DOHH2 (cell line): ENCODE data around the gene RP2.

Source experiments
- H3F3A ChIP-seq: fragments of 200-600 bp; sonication (generic), shearing (Covaris generic); 2 replicates; pipeline ENCODE4 v1.6.0; 2016; ENCODE audit warnings: antibody characterized with exemption, mild to moderate bottlenecking; ENCODE audit not compliant: control insufficient read depth, insufficient read depth
- H3K27ac ChIP-seq: fragments of 200-600 bp; sonication (generic); 2 replicates; pipeline ENCODE4 v1.5.1; 2014; ENCODE audit warnings: low read depth, mild to moderate bottlenecking, low read length, moderate library complexity
- H3K27me3 ChIP-seq: fragments of 200-600 bp; sonication (generic); 2 replicates; pipeline ENCODE4 v1.6.1; 2014; ENCODE audit warnings: mild to moderate bottlenecking, low read length, mixed read lengths; ENCODE audit not compliant: control insufficient read depth
- H3K36me3 ChIP-seq: fragments of 200-600 bp; sonication (generic); 2 replicates; pipeline ENCODE4 v1.6.1; 2014; ENCODE audit warnings: mild to moderate bottlenecking, low read length, moderate library complexity, mixed read lengths; ENCODE audit not compliant: control insufficient read depth
- H3K4me1 ChIP-seq: fragments of 200-600 bp; sonication (generic); 2 replicates; pipeline ENCODE4 v1.6.1; 2014; ENCODE audit warnings: mild to moderate bottlenecking, low read length, mixed read lengths; ENCODE audit not compliant: control insufficient read depth
- H3K4me2 ChIP-seq: fragments of 200-600 bp; sonication (generic); 2 replicates; pipeline ENCODE4 v1.6.0; 2014; ENCODE audit warnings: mild to moderate bottlenecking, low read length, moderate library complexity
- H3K4me3 ChIP-seq: fragments of 200-600 bp; sonication (generic); 2 replicates; pipeline ENCODE4 v1.5.1; 2014; ENCODE audit warnings: mild to moderate bottlenecking, low read length, mixed read lengths
- H3K79me2 ChIP-seq: fragments of 200-600 bp; sonication (generic); 2 replicates; pipeline ENCODE4 v1.6.1; 2014; ENCODE audit warnings: mild to moderate bottlenecking, low read length, mixed read lengths; ENCODE audit not compliant: control insufficient read depth
- H3K9me2 ChIP-seq: fragments of 200-600 bp; sonication (generic); replicated peaks from 2 replicates; pipeline ENCODE4 v1.6.1; 2014; ENCODE audit warnings: mild to moderate bottlenecking, low read length, mixed read lengths; ENCODE audit not compliant: control insufficient read depth
- H3K9me3 ChIP-seq: fragments of 200-600 bp; sonication (generic); 2 replicates; pipeline ENCODE4 v1.6.1; 2014; ENCODE audit warnings: antibody characterized with exemption, low read length, mixed read lengths; ENCODE audit not compliant: control insufficient read depth, insufficient read depth
- H4K20me1 ChIP-seq: fragments of 200-600 bp; sonication (generic); 2 replicates; pipeline ENCODE4 v1.6.0; 2014; ENCODE audit warnings: low read depth, mild to moderate bottlenecking, antibody characterized with exemption, low read length, moderate library complexity; ENCODE audit not compliant: control insufficient read depth, insufficient read depth
- EZH2phosphoT487 ChIP-seq: fragments of 200-600 bp; sonication (generic); IDR thresholded peaks from 2 replicates; pipeline ENCODE4 v1.6.1; 2017; ENCODE audit warnings: borderline replicate concordance, mild to moderate bottlenecking, antibody characterized with exemption, low read length, moderate library complexity, mixed read lengths
- TF ChIP-seq, protein P1 (sequence below): fragments of 200-600 bp; sonication (generic); IDR thresholded peaks from one replicate; pipeline ENCODE4 v1.5.1; 2014; ENCODE audit warnings: antibody characterized with exemption, mild to moderate bottlenecking, low read depth, low read length; ENCODE audit not compliant: poor library complexity, severe bottlenecking

Gene RP2

DNA sequence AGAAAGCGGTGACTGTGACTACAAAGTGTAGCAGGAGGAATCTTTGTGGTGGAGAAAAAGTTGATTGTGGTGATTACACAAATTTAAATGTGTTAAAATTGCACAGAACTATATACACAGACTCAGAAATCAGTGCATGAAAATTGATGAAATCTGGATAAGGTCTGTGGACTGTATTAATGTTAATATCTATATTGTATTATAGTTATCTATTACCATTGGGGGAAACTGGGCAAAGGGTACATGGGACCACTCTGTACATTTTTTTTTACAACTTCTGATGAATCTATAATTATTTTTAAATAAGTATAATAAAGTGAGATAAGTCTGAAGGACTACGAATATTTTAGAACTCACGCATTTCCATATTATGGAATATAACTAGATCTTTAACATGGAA is 73.6 kb downstream of the RP2 start:
- no peak overlapping the region for H3K4me3 ChIP-seq
- no peak overlapping the region for H3K4me2 ChIP-seq
- no peaks in the 10 kb centered on the region for H3F3A ChIP-seq
- peaks cover 17% of the 10 kb centered on the region for H3K79me2 ChIP-seq
- H3K4me1 ChIP-seq: peaks cover 8% of the 10 kb centered on the region
- H3K36me3 ChIP-seq: no peaks in the 10 kb centered on the region
- H3K27me3 ChIP-seq: peaks cover 34% of the 10 kb centered on the region
- H4K20me1 ChIP-seq: no peaks in the 10 kb centered on the region
- H3K9me3 ChIP-seq: no peaks in the 10 kb centered on the region
- TF ChIP-seq EZH2phosphoT487: no peak
- TF ChIP-seq, protein P1, sequence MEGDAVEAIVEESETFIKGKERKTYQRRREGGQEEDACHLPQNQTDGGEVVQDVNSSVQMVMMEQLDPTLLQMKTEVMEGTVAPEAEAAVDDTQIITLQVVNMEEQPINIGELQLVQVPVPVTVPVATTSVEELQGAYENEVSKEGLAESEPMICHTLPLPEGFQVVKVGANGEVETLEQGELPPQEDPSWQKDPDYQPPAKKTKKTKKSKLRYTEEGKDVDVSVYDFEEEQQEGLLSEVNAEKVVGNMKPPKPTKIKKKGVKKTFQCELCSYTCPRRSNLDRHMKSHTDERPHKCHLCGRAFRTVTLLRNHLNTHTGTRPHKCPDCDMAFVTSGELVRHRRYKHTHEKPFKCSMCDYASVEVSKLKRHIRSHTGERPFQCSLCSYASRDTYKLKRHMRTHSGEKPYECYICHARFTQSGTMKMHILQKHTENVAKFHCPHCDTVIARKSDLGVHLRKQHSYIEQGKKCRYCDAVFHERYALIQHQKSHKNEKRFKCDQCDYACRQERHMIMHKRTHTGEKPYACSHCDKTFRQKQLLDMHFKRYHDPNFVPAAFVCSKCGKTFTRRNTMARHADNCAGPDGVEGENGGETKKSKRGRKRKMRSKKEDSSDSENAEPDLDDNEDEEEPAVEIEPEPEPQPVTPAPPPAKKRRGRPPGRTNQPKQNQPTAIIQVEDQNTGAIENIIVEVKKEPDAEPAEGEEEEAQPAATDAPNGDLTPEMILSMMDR: no peak
- no peak overlapping the region for H3K27ac ChIP-seq
- no peaks in the 10 kb centered on the region for H3K9me2 ChIP-seq

DNA sequence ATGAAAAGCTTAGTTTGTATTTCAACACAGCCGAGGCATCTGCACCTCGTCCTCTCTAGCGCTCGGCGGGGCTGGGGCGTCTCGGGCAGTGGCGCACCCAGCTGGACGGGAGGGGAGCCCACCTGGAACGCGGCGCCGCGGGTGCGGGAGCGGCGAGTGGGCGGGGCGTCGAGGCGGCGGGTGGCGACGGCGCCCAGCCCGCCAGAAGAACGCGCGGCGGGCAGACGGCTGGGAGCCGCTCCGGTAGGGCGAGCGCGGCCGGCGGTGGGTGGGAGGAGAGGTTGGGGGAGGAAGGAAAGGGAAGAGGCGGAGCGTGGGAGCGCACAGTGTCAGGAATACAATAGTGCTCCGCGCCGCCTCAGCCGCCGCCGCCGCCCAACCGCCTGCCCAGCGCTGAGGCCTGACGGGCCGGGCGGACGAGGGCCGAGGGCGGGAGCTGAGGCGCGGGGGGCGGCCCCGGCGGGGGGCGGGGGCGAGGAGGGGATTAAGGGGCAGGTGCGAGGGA is 75.3 kb downstream of the RP2 start, which contains the start of gene JADE3:
TSS of gene JADE3 (plus strand) at position 324 of the 505 bp plus-strand sequence. CDS start 72,474 bp downstream, outside the sequence.
- Histone ChIP-seq H4K20me1 (no peaks in the 10 kb centered on the region), H3K4me3 (peak within 1 kb of the TSS; percentile 75), H3K4me2 (peak within 1 kb of the TSS; percentile 86), H3K79me2 (peaks cover 22% of the 10 kb centered on the region), H3K27me3 (peaks cover 30% of the 10 kb centered on the region), H3K9me3 (no peaks in the 10 kb centered on the region), H3K4me1 (peaks cover 8% of the 10 kb centered on the region), H3K9me2 (no peaks in the 10 kb centered on the region), H3K36me3 (no peaks in the 10 kb centered on the region), H3F3A (no peaks in the 10 kb centered on the region), H3K27ac (no peak within 1 kb of the TSS)
- TF ChIP-seq, protein P1: no peak
- no peak for TF ChIP-seq EZH2phosphoT487

DNA sequence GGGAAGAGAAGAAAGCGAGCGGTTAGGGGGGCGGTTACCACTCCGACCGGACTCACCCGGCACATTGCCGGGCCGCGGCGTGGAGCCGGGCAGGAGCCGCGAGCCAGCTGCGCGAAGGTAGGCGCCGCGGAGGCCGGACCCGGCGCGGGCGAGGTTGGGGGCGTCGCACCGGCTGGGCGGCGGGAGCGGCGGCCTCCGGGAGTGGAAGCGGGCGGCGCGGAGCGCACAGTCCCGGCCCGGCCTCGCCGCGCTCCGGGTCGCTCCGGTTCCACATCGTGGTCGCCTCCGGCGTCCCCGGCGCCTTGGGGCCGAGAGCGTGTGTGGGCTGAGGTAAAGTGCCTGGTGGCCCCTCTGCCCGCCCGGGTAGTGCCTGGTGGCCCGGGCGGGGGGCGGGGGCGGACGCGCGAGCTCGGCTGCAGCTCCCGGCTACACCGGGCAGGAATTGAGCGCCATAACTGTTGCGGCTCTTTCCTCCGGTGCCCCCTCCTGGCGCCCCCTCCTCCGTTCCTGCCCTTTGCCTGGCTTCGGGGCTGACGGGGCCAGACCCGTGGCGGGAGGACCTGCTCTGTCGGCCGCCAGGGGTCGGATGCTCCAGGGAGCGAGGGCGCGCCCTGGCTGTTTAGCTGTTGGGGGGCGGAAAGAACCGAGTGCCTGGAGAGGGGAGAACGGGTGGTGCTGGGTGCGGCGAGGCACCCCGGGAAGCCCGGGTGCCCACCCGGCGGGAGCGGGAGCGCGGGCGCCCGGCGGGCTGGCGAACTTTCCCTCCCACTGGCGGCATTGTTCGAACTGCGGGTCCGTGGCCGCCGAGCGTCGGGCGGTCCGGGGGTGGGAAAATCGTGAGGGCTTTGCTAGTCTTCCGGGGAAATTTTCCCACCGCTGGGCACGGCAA is 76.0 kb downstream of the RP2 start:
- peaks cover 24% of the 10 kb centered on the region for H3K79me2 ChIP-seq
- H3K27ac ChIP-seq: no peak overlapping the region
- H3K9me2 ChIP-seq: no peaks in the 10 kb centered on the region
- H3F3A ChIP-seq: no peaks in the 10 kb centered on the region
- H4K20me1 ChIP-seq: no peaks in the 10 kb centered on the region
- H3K4me3 ChIP-seq: peak overlapping the region; percentile 75
- H3K36me3 ChIP-seq: no peaks in the 10 kb centered on the region
- H3K27me3 ChIP-seq: peaks cover 30% of the 10 kb centered on the region
- peaks cover 8% of the 10 kb centered on the region for H3K4me1 ChIP-seq
- peak overlapping the region; percentile 86 for H3K4me2 ChIP-seq
- no peaks in the 10 kb centered on the region for H3K9me3 ChIP-seq
- TF ChIP-seq, protein P1: peak; percentile 49
- no peak for TF ChIP-seq EZH2phosphoT487
